SH-SY5Y (cell line): Measurements from ENCODE around the gene TFF2.

Source experiments
- GATA2 ChIP-seq: IDR thresholded peaks from 2 replicates; pipeline ENCODE4 v1.6.1; 2011; ENCODE audit warnings: mild to moderate bottlenecking, low read depth, low read length
- GATA3 ChIP-seq: IDR thresholded peaks from 2 replicates; pipeline ENCODE4 v1.6.1; 2011; ENCODE audit warnings: low read depth, mild to moderate bottlenecking, low read length, moderate library complexity

GRCh38 chr21:42344631-42345030 lies 6.2 kb downstream of the TFF2 start:
- TF ChIP-seq GATA2 = no peak
- no peak for TF ChIP-seq GATA3
